ENCODE data around the gene HERC5.
"Not testable (repeated sequence)": the region's sequence is repeated elsewhere in the genome, so short reads cannot be mapped to it uniquely, and the experiment has no call there.

HERC5 gene

GRCh38 chr4:88446124-88446523 is 10.8 kb upstream of the HERC5 start:
- Histone ChIP-seq H3F3A (ENCODE audit: insufficient read depth, low read length) (no peaks in the 10 kb centered on the region), H3K9me2 (replicated peaks; ENCODE audit: insufficient read depth, low read length) (no peaks in the 10 kb centered on the region), H3K4me2 (ENCODE audit: low read depth, low read length) (no peak overlapping the region), H3K79me2 (ENCODE audit: low read length) (no peaks in the 10 kb centered on the region), H3K9me3 (replicated peaks; ENCODE audit: insufficient read depth, low read length) (no peaks in the 10 kb centered on the region), H3K36me3 (replicated peaks; ENCODE audit: insufficient read depth, low read length) (no peaks in the 10 kb centered on the region), H3K27me3 (replicated peaks; ENCODE audit: insufficient read depth, low read length) (no peaks in the 10 kb centered on the region), H4K20me1 (ENCODE audit: insufficient read depth, low read length) (no peaks in the 10 kb centered on the region), H3K4me3 (ENCODE audit: low read length) (no peak overlapping the region), H3K4me1 (ENCODE audit: low read length) (no peaks in the 10 kb centered on the region), H3K9ac (ENCODE audit: low read length) (no peak overlapping the region), H3K27ac (ENCODE audit: low read length) (no peak overlapping the region), H2AFZ (ENCODE audit: low read length) (no peak overlapping the region)
- DNase-seq, result no peak
- TF ChIP-seq, protein P1, sequence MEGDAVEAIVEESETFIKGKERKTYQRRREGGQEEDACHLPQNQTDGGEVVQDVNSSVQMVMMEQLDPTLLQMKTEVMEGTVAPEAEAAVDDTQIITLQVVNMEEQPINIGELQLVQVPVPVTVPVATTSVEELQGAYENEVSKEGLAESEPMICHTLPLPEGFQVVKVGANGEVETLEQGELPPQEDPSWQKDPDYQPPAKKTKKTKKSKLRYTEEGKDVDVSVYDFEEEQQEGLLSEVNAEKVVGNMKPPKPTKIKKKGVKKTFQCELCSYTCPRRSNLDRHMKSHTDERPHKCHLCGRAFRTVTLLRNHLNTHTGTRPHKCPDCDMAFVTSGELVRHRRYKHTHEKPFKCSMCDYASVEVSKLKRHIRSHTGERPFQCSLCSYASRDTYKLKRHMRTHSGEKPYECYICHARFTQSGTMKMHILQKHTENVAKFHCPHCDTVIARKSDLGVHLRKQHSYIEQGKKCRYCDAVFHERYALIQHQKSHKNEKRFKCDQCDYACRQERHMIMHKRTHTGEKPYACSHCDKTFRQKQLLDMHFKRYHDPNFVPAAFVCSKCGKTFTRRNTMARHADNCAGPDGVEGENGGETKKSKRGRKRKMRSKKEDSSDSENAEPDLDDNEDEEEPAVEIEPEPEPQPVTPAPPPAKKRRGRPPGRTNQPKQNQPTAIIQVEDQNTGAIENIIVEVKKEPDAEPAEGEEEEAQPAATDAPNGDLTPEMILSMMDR (IDR thresholded peaks at IDR 0.05; ENCODE audit: low read length), result no peak
- TF ChIP-seq EZH2 (optimal IDR thresholded peaks at IDR 0.05; ENCODE audit: low read depth, low read length) (no peak), EZH2phosphoT487 (IDR thresholded peaks at IDR 0.05; ENCODE audit: low read length) (no peak)

DNA sequence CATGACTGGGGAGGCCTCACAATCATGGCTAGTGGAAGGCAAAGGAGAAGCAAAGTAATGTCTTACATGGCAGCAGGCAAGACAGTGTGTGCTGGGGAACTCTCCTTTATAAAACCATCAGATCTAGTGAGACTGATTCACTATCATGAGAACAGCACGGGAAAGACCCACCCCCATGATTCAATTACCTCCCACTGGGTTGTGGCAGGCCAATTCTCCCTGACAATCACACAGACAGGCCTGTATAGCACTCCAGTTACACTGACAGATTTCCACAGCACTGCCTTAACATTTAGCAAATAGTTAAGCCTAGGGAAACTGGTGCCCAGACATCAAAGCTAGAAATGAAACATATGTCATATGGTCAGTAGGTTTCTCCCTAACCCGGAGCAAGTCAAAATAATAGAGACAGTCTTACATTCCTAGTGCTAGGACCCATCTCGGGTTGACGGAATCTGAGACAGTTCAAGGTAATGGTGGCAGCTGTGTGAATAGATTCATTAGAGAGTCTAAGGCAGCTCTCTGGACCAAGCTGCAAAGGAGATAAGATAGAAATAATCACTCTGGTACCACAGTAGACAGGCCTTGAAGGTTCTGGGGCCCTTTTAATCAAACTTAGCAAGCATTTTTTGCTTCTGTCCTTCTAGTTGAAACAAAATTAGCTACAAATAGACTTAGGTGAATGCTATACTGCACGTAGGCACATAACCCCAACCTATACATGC is 9.4 kb upstream of the HERC5 start:
- Histone ChIP-seq H3K9me3 (replicated peaks; ENCODE audit: insufficient read depth, low read length) (no peaks in the 10 kb centered on the region), H3K27ac (ENCODE audit: low read length) (no peak overlapping the region), H3K4me3 (ENCODE audit: low read length) (no peak overlapping the region), H3F3A (ENCODE audit: insufficient read depth, low read length) (no peaks in the 10 kb centered on the region), H3K79me2 (ENCODE audit: low read length) (no peaks in the 10 kb centered on the region), H3K9ac (ENCODE audit: low read length) (no peak overlapping the region), H3K27me3 (replicated peaks; ENCODE audit: insufficient read depth, low read length) (no peaks in the 10 kb centered on the region), H3K4me1 (ENCODE audit: low read length) (no peaks in the 10 kb centered on the region), H3K36me3 (replicated peaks; ENCODE audit: insufficient read depth, low read length) (no peaks in the 10 kb centered on the region), H3K4me2 (ENCODE audit: low read depth, low read length) (no peak overlapping the region), H4K20me1 (ENCODE audit: insufficient read depth, low read length) (no peaks in the 10 kb centered on the region), H3K9me2 (replicated peaks; ENCODE audit: insufficient read depth, low read length) (no peaks in the 10 kb centered on the region), H2AFZ (ENCODE audit: low read length) (no peak overlapping the region)
- TF ChIP-seq EZH2 (optimal IDR thresholded peaks at IDR 0.05; ENCODE audit: low read depth, low read length), result no peak
- TF ChIP-seq EZH2phosphoT487 (IDR thresholded peaks at IDR 0.05; ENCODE audit: low read length), result no peak
- TF ChIP-seq, protein P1 (IDR thresholded peaks at IDR 0.05; ENCODE audit: low read length), result no peak
- DNase-seq, result no peak

DNA sequence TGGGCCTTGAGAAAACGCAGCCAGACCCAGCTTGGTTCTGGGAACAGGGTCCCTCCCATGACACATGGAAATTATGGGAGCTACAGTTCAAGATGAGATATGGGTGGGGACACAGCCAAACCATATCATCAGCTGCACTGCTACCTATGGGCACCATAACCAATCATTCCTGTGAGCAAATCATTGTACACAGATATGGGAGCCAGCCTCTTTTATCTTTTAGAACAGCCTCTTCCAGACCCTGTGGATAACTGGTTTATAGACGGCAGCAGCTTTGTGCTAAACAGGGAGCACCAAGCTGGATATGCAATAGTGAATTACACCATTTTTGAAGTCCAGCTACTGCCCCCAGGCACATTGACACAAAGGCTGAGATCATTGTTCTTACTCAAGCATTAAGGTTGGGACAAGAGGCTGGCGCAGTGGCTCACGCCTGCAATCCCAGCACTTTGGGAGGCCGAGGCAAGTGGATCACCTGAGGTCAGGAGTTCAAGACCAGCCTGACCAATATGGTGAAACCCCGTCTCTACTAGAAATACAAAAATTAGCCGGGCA is 8.6 kb upstream of the HERC5 start:
- not testable (repeated sequence) for H3K9ac ChIP-seq (ENCODE audit: low read length); H4K20me1 ChIP-seq (ENCODE audit: insufficient read depth, low read length); DNase-seq; H3K4me3 ChIP-seq (ENCODE audit: low read length); H3F3A ChIP-seq (ENCODE audit: insufficient read depth, low read length); H3K36me3 ChIP-seq (replicated peaks; ENCODE audit: insufficient read depth, low read length); H2AFZ ChIP-seq (ENCODE audit: low read length); H3K27me3 ChIP-seq (replicated peaks; ENCODE audit: insufficient read depth, low read length); H3K4me1 ChIP-seq (ENCODE audit: low read length); H3K79me2 ChIP-seq (ENCODE audit: low read length); H3K9me3 ChIP-seq (replicated peaks; ENCODE audit: insufficient read depth, low read length); H3K4me2 ChIP-seq (ENCODE audit: low read depth, low read length); H3K9me2 ChIP-seq (replicated peaks; ENCODE audit: insufficient read depth, low read length); H3K27ac ChIP-seq (ENCODE audit: low read length)

- no peaks in the 10 kb centered on the region for H4K20me1 ChIP-seq (ENCODE audit: insufficient read depth, low read length)
- no peak overlapping the region for H3K4me3 ChIP-seq (ENCODE audit: low read length)
- H3K27me3 ChIP-seq (replicated peaks; ENCODE audit: insufficient read depth, low read length), result no peaks in the 10 kb centered on the region
- no peak overlapping the region for H3K9ac ChIP-seq (ENCODE audit: low read length)
- no peaks in the 10 kb centered on the region for H3K79me2 ChIP-seq (ENCODE audit: low read length)
- no peak overlapping the region for H2AFZ ChIP-seq (ENCODE audit: low read length)
- no peak for DNase-seq
- H3K4me1 ChIP-seq (ENCODE audit: low read length), result no peaks in the 10 kb centered on the region
- no peaks in the 10 kb centered on the region for H3K36me3 ChIP-seq (replicated peaks; ENCODE audit: insufficient read depth, low read length)
- H3K4me2 ChIP-seq (ENCODE audit: low read depth, low read length), result no peak overlapping the region
- TF ChIP-seq, protein P1 (IDR thresholded peaks at IDR 0.05; ENCODE audit: low read length), result no peak
- TF ChIP-seq EZH2 (optimal IDR thresholded peaks at IDR 0.05; ENCODE audit: low read depth, low read length) (no peak), EZH2phosphoT487 (IDR thresholded peaks at IDR 0.05; ENCODE audit: low read length) (no peak)
- H3K27ac ChIP-seq (ENCODE audit: low read length), result no peak overlapping the region
- H3F3A ChIP-seq (ENCODE audit: insufficient read depth, low read length), result no peaks in the 10 kb centered on the region
- no peaks in the 10 kb centered on the region for H3K9me3 ChIP-seq (replicated peaks; ENCODE audit: insufficient read depth, low read length)
- no peaks in the 10 kb centered on the region for H3K9me2 ChIP-seq (replicated peaks; ENCODE audit: insufficient read depth, low read length)
Measured at GRCh38 chr4:88448889-88449288, 8.0 kb upstream of the HERC5 start.
